ENCODE data around the gene DPM1.

- TF ChIP-seq POLR2AphosphoS5 (IDR thresholded peaks at IDR 0.05) (no peak), POLR2A (IDR thresholded peaks at IDR 0.05) (no peak), EP300 (IDR thresholded peaks at IDR 0.05; ENCODE audit: low read depth) (no peak)
- TF ChIP-seq, protein P1, sequence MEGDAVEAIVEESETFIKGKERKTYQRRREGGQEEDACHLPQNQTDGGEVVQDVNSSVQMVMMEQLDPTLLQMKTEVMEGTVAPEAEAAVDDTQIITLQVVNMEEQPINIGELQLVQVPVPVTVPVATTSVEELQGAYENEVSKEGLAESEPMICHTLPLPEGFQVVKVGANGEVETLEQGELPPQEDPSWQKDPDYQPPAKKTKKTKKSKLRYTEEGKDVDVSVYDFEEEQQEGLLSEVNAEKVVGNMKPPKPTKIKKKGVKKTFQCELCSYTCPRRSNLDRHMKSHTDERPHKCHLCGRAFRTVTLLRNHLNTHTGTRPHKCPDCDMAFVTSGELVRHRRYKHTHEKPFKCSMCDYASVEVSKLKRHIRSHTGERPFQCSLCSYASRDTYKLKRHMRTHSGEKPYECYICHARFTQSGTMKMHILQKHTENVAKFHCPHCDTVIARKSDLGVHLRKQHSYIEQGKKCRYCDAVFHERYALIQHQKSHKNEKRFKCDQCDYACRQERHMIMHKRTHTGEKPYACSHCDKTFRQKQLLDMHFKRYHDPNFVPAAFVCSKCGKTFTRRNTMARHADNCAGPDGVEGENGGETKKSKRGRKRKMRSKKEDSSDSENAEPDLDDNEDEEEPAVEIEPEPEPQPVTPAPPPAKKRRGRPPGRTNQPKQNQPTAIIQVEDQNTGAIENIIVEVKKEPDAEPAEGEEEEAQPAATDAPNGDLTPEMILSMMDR (IDR thresholded peaks at IDR 0.05), result peak in 2 of 5 experiments; percentile 9 to 11
Observed at GRCh38 chr20:50981714-50982048, 23.3 kb upstream of the DPM1 start.
